Stimulated activated CD8-positive, alpha-beta memory T cell treated with anti-CD3 and anti-CD28 coated beads, Interleukin-7, amount 100 ng/mL, for 24 hours (primary cell): ENCODE measurements around the gene COPS6.
A peak's percentile ranks its signal among the peaks of the same experiment; 100 is the strongest.

Experiments
- DNase-seq: peaks from one replicate; pipeline ENCODE4 v3.0.0-alpha.2; 2020; ENCODE audit warnings: low read depth

COPS6 gene

DNA sequence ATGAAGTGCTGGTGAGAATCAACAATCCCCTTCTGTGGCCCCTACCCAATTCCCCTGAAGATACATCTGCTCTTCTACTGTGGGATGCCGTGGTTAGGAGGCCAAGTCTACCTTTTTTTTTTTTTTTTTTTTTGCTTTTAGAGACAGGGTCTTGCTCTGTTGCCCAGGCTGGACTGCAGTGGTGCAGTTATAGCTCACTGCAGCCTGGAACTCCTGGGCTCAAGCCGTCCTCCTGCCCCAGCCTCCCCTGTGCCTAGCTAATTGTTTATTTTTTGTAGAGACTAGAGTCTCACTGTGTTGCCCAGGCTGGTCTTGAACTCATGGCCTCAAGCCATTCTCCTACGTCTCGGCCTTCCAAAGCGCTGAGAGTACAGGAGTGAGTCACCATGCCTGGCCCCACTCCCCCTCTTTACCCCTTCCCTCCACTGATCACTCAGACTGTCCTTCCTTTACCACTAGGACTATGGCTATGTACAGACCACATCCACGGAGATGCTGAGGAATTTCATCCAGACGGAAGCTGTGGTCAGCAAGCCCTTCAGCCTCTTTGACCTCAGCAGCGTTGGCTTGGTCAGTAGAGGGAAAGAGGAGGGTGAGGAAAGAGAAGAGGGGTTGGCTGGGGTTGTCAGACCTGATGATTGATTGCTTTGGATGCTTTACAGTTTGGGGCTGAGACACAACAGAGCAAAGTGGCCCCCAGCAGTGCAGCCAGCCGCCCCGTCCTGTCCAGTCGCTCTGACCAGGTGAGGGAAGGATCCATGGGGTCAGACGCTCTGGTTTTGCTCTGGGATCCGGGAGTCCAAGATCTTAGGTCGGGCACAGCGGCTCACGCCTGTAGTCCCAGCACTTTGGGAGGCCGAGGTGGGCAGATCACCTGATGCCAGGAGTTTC lies 14.4 kb downstream of the COPS6 start:
- no peak for DNase-seq

DNA sequence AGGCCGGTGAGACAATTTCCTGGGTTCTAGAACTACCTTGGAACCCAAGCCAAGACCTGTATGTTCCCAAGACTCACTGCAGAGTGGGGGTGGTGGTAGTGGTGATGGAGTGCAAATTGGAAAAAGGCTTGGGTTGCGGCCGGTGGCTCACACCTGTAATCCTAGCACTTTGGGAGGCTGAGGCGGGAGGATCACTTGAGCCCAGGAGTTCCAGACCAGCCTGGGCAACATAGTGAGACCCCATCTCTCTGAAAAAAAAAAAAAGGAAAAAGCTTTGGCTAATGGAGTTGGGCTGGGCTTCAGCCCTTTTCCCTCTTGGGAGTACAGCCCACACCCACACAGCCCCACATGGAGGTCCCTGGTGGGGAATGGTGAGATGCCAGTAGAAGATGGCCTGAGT lies 16.8 kb downstream of the COPS6 start:
- no peak for DNase-seq

DNA sequence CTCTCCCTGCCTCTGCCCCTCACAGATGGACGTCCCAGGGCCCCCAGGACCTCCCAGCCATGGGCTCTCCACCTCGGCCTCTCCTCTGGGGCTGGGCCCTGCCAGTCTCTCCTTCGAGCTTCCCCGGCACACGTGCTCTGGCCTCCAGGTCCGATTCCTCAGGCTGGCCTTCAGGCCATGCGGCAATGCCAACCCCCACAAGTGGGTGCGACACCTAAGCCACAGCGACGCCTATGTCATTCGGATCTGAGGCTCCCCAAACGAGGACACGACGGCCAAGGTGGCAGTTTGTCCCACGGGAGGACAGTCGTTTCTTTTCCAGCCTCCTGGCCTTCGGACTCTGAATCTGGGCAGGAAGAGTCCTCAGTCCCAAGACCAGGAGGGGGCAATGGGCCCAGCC lies 17.9 kb downstream of the COPS6 start:
- DNase-seq: no peak

DNA sequence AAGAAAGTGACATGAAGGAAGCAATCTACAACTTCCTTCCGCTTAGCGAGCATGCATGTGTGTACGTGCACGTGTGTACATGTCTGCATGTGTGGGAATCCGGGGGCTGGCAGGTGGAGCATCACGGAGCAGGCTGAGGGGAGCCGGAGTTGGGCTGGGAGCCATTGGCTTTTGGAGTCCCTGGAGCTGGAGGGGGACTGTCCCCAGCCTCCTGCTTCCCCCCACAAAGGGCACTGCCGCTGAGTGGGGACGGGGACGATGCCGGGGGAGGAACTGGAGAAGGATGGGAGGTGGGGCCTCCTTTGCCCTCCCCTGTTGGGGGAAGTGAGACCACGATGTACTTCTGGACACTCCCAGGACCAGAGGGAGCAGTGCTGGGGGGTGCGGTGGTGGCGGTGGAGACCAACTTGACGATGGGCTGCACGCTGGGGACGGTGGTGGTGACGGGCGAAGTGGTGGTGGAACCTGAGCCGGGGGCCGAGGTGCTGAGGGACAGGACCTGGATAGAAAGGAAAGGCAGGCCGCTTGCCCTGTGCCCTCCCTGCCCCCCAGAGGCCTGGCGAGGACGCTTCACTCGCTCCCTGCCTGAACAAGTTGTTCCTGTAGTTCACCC lies 18.5 kb downstream of the COPS6 start:
- no peak for DNase-seq

DNA sequence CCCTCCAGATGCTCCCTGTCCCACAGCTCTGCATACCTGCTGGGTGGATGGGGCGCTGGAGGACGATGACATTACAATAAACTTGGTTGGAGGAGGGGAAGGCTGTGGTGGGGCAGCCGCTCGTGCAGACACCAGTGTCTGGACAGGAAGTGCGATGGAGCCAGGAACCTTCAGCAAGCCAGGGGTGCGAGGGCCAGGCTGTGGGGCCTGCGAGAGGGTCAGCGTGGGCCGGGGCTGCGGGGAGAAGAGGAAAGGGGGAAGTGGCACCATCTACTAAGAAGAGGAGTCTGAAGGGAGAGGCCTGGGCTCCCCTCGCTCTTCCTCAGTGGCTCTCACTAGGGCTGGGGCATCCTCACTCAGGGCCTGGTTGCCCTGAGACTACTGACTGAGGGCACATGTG lies 19.1 kb downstream of the COPS6 start:
- DNase-seq: no peak

DNA sequence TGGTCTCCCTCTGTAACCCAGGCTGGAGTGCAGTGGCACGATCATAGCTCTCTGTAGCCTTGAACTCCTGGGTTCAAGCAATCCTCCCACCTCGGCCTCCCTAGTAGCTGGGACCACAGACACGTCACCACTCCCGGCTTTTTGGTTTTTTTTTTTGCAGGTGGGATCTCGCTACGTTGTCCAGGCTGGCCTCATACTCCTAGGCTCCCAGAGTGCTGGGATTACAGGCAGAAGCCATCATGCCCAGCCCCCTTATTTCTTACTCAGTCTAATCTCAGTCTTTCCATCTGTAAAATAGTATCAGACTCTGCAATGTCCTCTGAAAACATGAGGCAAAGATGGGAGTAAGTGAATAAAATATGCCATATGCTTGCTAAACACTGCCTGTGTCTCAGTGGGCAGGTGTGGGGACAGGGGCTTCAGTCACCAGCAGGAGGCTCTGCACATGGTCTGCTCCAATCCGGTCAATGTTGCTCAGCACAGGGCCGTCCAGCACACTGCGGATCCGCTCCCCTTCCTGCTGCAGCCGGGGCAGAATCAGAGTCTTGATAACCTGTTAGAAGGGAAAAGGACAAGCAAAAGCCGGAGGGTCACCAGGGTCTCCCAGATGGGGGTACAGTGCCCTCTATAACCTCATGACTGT lies 20.9 kb downstream of the COPS6 start:
- DNase-seq: no peak

DNA sequence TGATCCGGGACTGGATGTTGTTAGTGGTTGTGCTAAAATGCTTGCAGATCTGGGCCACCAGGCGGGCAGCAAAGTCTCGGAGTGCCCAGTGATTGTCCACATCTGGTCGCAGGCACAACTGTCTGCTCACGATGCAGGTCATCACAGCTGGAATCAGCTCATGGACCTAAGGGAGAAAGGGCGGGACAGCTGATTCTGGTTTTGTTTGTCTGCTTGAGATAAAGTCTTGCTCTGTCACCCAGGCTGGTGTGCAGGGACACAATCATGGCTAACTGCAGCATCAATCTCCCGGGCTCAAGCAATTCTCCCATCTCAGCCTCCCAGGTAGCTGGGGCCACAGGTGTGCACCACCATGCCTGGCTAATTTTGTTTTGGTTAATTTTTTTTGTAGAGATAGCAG lies 22.4 kb downstream of the COPS6 start:
- DNase-seq: no peak

DNA sequence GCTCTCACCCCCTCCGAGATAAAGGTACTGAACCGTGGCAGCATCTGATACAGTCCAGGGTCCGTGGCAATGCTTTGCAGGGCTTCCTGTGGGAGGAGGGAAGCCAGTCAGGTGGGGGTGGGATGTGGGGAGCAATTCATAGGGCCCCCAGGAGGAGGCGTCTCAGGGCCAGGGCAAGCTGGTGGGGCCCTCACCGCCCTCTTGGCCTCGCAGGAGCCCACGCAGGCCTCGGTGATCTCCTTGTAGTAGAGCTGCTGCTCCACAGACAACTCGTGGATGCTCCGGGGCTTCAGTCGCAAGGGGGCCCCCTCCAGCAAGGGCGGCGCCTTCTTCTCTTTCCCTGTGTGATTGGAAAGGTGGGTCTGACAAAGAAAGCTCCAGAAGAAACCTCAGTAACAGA lies 23.1 kb downstream of the COPS6 start:
- no peak for DNase-seq

DNA sequence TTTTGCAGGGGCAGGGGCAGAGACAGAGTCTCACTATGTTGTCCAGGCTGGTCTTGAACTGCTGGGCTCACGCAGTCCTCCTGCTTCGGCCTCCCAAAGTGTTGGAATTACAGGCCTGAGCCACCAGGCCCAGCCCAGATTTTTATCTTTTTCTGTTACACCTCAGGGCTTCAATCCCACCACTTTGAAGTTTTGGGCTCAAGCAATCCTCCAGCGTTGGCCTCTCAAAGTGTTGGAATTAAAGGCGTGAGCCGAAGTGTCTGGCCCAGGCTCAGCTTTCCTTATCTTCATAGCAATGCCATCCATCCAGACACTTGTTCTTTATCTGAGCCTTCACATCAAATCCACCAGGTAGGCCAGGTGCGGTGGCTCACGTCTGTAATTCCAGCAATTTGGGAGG lies 26.3 kb downstream of the COPS6 start:
- DNase-seq: no peak

DNA sequence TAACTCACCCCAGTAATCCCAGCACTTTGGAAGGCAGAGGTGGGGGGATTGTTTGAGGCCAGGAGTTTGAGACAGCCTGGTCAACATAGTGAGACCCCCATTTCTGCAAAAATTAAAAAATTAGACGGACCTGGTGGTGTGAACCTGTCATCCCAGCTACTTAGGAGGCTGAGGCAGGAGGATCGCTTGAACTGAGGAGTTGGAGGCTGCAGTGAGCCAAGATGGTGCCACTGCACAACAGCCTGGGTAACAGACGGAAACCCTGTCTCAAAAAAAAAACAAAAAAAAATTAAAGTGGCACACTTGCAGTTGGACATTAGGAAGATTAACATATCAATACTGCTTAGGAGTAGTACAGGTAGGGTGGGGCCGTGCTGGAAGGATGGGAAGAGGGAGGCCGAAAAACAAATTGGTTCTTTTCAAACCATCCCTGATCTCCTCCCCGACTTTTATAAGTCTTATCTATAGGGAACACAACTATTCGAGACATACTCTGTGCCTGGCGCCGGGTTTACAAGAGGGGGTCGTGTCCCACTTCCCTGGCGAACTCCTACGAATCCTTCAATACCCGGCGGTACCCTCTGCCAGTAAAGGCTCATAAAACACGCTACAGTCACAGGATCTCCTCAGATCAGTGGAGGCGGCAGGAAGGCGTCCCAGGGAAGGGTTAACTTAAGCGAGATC lies 29.8 kb downstream of the COPS6 start:
- DNase-seq: no peak

DNA sequence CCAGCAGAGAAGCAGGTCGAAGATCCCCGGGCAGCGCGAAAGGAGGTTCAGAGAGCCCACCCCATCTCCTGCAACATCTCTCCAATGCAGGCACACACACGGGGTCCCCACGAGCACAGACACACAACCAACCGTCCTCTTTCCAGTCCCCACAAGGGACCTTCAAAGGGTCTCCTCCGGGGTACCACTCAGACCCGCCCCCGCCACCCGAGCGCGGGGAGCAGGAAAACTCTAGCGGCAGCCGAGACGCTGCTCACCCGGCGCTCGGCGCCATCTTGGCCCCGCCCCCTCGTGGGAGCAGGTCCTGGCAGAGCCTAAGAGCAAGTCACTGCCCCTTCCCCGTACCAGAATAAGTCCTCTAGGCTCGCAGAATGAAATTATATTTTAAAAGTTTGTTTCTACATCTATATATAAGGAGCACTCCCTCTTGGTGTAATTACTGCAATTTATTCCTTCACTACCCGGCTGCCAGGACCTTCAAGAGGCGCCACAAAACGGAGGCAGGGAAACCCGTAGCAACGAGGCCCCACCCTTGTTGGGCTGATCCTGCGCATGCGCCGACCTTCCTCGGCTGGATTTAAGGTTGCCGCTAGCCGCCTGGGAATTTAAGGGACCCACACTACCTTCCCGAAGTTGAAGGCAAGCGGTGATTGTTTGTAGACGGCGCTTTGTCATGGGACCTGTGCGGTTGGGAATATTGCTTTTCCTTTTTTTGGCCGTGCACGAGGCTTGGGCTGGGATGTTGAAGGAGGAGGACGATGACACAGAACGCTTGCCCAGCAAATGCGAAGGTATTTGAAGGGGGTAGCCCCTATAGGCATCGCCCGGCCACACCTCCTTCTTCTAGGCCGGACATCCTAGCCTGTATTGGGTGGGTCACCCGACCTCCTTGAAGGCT lies 30.6 kb downstream of the COPS6 start, which contains the start of the genes CNPY4 and TAF6:
TSS of gene CNPY4 (plus strand) at position 563 of the 898 bp plus-strand sequence. CDS start at position 674, 111 bp downstream.
TSS of gene TAF6 (minus strand) at position 287 of the 898 bp plus-strand sequence. CDS start 5,149 bp downstream, outside the sequence.
- peak; percentile 93 for DNase-seq

DNA sequence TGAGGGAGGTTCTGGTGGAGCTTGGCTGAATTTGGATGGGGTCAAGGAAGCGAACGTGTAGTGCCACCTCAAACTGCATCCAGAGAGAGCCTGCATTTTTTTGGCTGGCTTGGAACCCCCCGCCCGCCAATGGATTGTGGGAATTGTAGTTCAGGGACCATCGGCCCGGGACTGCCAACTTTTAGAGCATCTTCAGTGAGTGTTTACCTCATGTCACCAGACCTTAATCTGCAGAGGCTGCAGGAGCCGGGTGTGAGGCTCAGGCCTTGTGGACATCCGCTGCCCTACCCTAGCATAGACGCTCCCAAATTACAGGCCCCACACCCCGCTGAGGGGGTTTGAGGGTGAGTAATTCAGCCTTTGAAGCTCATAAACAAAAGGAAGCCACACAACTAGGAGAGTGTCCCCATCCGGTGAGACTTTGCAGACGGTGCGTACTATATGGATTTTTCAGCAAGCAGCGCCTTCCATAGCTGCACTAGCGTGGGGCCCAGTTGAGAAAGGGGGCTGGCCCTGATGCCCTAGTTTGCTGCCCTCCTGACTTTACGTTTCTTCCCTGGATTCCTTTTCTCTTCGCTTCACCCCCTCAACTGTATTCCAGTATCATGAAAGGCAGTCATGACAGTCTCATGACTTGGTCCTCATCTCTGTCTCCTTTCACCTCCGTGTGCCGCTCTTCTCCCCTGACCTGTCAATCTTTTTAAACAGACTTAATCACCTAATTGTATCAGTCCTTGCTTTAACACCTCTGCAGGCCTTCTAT lies 31.4 kb downstream of the COPS6 start:
- DNase-seq: peak; percentile 41

DNA sequence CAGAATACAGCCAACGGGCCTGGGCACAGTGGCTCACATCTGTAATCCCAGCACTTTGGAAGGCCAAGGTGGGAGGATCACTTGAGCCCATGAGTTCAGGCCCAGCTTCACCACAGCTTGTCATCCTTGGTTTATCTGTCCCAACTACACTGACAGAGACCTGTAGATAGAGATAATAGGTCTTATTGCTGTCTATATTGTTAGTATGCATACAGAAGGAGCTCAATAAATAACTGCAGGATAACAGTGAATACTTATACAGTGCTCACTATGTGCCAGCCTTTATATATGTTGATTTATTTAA lies 31.9 kb downstream of the COPS6 start:
- DNase-seq: no peak

DNA sequence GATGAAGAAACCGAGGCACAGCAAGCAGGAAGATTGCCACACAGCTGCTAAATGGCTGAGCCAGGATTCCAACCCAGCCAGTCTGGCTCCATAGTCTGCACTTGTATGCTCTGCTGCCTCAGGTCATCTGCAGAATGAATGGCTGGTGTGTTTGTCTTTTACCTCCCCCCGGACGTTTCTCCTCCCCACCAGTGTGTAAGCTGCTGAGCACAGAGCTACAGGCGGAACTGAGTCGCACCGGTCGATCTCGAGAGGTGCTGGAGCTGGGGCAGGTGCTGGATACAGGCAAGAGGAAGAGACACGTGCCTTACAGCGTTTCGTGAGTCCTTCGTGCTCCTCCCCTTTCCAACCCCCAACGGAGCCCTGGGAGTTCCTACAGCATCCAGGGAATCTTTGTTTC lies 33.3 kb downstream of the COPS6 start:
- DNase-seq: no peak

DNA sequence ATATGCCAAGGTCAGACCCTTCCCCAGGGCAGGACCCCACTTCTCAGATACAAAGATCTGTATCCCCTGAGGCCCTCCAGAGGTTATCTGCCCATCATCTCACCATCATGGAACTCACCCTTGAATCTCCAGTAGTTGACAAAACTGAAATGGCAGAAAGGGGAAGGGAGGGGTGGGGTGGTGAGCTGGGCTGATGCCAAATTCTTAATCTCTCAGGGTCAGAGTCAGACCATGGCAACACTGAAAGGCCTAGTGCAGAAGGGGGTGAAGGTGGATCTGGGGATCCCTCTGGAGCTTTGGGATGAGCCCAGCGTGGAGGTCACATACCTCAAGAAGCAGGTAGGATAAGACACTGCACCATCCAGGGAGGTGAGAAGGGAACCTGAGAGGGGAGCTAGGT lies 33.8 kb downstream of the COPS6 start:
- DNase-seq: no peak

DNA sequence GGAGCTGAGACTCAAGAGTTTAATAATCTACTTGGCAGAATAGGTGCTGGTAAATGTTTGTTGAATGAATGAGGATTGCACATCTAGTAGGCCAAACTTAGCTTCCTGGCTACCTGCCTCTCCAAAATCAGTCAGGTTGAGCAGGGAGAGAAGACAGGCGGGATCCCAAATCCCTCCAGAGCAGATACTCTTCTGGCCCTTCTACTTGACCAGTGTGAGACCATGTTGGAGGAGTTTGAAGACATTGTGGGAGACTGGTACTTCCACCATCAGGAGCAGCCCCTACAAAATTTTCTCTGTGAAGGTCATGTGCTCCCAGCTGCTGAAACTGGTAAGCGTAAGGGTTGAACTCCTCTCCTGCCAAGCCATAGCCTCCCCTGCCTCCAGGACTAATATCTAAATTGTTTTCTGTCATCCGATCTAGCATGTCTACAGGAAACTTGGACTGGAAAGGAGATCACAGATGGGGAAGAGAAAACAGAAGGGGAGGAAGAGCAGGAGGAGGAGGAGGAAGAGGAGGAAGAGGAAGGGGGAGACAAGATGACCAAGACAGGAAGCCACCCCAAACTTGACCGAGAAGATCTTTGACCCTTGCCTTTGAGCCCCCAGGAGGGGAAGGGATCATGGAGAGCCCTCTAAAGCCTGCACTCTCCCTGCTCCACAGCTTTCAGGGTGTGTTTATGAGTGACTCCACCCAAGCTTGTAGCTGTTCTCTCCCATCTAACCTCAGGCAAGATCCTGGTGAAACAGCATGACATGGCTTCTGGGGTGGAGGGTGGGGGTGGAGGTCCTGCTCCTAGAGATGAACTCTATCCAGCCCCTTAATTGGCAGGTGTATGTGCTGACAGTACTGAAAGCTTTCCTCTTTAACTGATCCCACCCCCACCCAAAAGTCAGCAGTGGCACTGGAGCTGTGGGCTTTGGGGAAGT lies 35.8 kb downstream of the COPS6 start:
- DNase-seq: no peak

DNA sequence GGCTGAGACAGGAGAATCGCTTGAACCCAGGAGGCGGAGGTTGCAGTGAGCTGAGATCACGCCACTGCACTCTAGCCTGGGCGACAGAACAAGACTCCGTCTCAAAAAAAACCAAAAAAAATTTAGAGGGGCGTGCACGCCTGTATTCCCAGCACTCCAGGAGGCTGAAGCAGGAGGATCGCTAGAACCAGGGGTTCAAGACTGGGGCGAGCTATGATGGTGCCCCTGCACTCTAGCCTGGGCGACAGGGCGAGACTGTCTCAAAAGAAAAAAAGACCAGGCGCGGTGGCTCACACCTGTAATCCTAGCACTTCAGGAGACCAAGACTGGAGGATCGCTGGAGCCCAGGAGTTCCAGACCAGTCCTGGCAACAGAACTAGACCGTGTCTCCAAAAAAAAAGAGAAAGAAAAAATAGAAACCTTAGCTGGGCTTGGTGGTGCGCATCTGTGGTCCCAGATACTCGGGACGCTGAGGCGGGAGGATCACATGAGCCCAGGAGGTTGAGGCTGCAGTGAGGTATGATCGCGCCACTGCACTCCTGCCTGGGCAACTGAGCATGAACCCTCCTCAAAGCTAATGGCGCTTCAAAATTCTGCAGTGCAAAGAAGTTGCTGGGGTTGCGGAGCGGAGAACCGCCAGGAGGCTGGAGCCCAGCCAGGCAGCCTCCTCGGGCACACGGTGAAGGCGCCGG lies 37.6 kb downstream of the COPS6 start:
- no peak for DNase-seq

DNA sequence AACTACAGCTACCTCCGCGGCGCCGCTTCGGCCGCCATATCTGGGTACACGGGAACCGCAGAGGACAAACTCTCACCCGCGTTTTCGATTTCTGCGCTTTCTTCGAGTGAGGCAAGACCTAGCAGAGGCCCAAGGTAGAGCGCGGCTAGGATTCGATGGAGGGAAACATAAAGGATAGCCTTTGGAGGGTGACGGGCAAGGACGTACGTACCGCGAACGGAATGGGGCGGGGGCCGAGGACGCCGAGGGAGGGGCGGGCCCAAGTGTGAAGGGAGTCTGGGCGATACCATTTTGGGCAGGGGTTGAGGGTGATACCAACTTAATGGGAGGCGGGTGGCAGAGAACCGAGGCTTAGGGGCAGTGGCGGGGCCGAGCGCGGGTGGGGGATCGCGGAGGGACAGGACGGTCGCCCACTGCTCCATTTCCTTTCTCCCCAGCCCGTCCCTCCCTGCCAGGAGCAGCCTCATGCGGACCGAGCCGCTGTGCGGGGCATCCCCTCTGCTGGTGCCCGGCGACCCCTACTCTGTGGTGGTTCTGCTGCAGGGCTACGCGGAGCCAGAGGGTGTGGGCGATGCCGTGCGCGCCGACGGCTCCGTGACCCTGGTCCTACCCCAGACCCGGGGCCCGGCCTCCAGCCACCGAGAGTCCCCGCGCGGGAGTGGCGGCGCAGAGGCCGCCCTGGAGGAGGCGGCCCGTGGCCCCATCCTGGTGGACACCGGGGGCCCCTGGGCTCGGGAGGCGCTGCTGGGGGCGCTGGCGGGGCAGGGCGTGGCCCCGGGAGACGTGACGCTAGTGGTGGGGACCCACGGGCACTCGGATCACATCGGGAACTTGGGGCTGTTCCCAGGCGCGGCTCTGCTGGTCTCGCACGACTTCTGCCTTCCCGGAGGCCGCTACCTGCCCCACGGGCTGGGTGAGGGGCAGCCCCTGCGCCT lies 38.4 kb downstream of the COPS6 start, which contains the start of gene MBLAC1:
TSS of gene MBLAC1 (plus strand) at position 37 of the 935 bp plus-strand sequence. CDS start at position 466, 429 bp downstream.
- DNase-seq: peak; percentile 80
